GM23248 (cell line): ENCODE measurements around the gene TFEB. TPM values are rescaled to one million over a fixed set of nuclear protein-coding genes. Genes with fewer than 3 reads are reported as not detected.

Experiments
- DNase-seq: peaks from one replicate; pipeline ENCODE4 v3.0.0-alpha.2; 2015
- H2AFZ ChIP-seq: fragments of 200-600 bp; sonication (generic); 2 replicates; pipeline ENCODE4 v1.6.1; 2016; ENCODE audit warnings: antibody characterized with exemption
- H3F3A ChIP-seq: fragments of 200-600 bp; sonication (generic); 2 replicates; pipeline ENCODE4 v1.6.1; 2016; ENCODE audit warnings: mild to moderate bottlenecking, antibody characterized with exemption, mixed run types; ENCODE audit not compliant: insufficient read depth
- H3K27ac ChIP-seq: fragments of 200-600 bp; sonication (generic); 2 replicates; pipeline ENCODE4 v1.5.1; 2016; ENCODE audit warnings: mild to moderate bottlenecking
- H3K27me3 ChIP-seq: fragments of 200-600 bp; sonication (generic); replicated peaks from 2 replicates; pipeline ENCODE4 v1.6.1; 2016; ENCODE audit warnings: mild to moderate bottlenecking; ENCODE audit not compliant: insufficient read depth
- H3K36me3 ChIP-seq: fragments of 200-600 bp; sonication (generic); 2 replicates; pipeline ENCODE4 v1.6.1; 2016; ENCODE audit warnings: low read depth, mild to moderate bottlenecking
- H3K4me1 ChIP-seq: fragments of 200-600 bp; sonication (generic); 2 replicates; pipeline ENCODE4 v1.6.1; 2016; ENCODE audit warnings: mild to moderate bottlenecking; ENCODE audit not compliant: insufficient read depth
- H3K4me2 ChIP-seq: fragments of 200-600 bp; sonication (generic); one replicate; pipeline ENCODE4 v1.6.1; 2016; ENCODE audit warnings: mild to moderate bottlenecking; ENCODE audit not compliant: unreplicated experiment
- H3K4me3 ChIP-seq: fragments of 200-600 bp; sonication (generic); 2 replicates; pipeline ENCODE4 v1.5.1; 2016; ENCODE audit warnings: mild to moderate bottlenecking
- H3K79me2 ChIP-seq: fragments of 200-600 bp; sonication (generic); 2 replicates; pipeline ENCODE4 v1.6.1; 2016; ENCODE audit warnings: mild to moderate bottlenecking; ENCODE audit not compliant: insufficient read depth
- H3K9ac ChIP-seq: fragments of 200-600 bp; sonication (generic); 2 replicates; pipeline ENCODE4 v1.6.1; 2016; ENCODE audit warnings: mild to moderate bottlenecking
- H3K9me2 ChIP-seq: fragments of 200-600 bp; sonication (generic); 2 replicates; pipeline ENCODE4 v1.6.1; 2016; ENCODE audit warnings: mixed run types, mild to moderate bottlenecking, moderate library complexity; ENCODE audit not compliant: insufficient read depth
- H3K9me3 ChIP-seq: fragments of 200-600 bp; sonication (generic); one replicate; pipeline ENCODE4 v1.6.1; 2017; ENCODE audit warnings: low read depth
- H4K20me1 ChIP-seq: fragments of 200-600 bp; sonication (generic); 2 replicates; pipeline ENCODE4 v1.6.0; 2016; ENCODE audit not compliant: insufficient read depth
- EZH2 ChIP-seq: fragments of 200-600 bp; sonication (generic); IDR thresholded peaks from 2 replicates; pipeline ENCODE4 v1.6.1; 2018; ENCODE audit warnings: antibody characterized with exemption, mild to moderate bottlenecking; ENCODE audit not compliant: insufficient read depth, poor library complexity, severe bottlenecking
- EZH2phosphoT487 ChIP-seq: fragments of 200-600 bp; sonication (generic); IDR thresholded peaks from 2 replicates; pipeline ENCODE4 v1.6.1; 2018; ENCODE audit warnings: antibody characterized with exemption, moderate library complexity, mild to moderate bottlenecking, low read depth; ENCODE audit not compliant: insufficient read depth
- WGBS, 2 experiments: methylation state at CpG; one replicate each; pipeline ENCODE4 v1.1.6; 2015 to 2017; ENCODE audit warnings: low lambda C conversion rate in 2 of 2, low coverage in 1 of 2; ENCODE audit errors: missing lambda C conversion rate in 2 of 2; 5-methylcytosine and 5-hydroxymethylcytosine counted together
- in situ Hi-C: fragments of 300-500 bp; cut with MboI; formaldehyde crosslinking; loops from 2 replicates; pipeline ENCODE4 v1.15.0; 2020
- polyA plus RNA-seq: library from polyadenylated mRNA; unstranded; fragments of >200 nt; fragmentation: Nextera tagmentation; extraction: Ambion mirVana; gene quantifications from 2 replicates; pipeline ENCODE4 v1.2.1, GENCODE V29; 2016
- small RNA-seq: library from RNA; depleted of rRNA; stranded (forward); fragments of <200 nt; gene quantifications from one replicate; pipeline ENCODE3, GENCODE V24; 2014; ENCODE audit warnings: low read depth, low replicate concordance
- total RNA-seq: library from RNA; depleted of rRNA; stranded (reverse); fragments of >200 nt; shearing (Covaris generic); gene quantifications from 2 replicates; pipeline ENCODE4 v1.2.3, GENCODE V29; 2014; rRNA removed

Gene TFEB
- total and polyA plus RNA-seq, 2 experiments from 2014 or later, result 5.5 to 5.7 TPM

GRCh38 chr6:41637194-41638001 lies 98.0 kb downstream of the TFEB start:
- no peak for DNase-seq
- H3K9me2 ChIP-seq, result no peaks in the 10 kb centered on the region
- no peak overlapping the region for H3K9ac ChIP-seq
- no peaks in the 10 kb centered on the region for H3K79me2 ChIP-seq
- H3K27ac ChIP-seq, result no peak overlapping the region
- H3K27me3 ChIP-seq, result peaks cover 69% of the 10 kb centered on the region
- TF ChIP-seq EZH2phosphoT487, result 0 out of 2 replicates have a peak, but pooled peaks have one; percentile 33
- no peak for TF ChIP-seq EZH2
- H3F3A ChIP-seq, result no peaks in the 10 kb centered on the region
- no peak overlapping the region for H3K4me2 ChIP-seq
- no peaks in the 10 kb centered on the region for H3K9me3 ChIP-seq
- in situ Hi-C loops, result no loop called here
- H3K4me3 ChIP-seq, result no peak overlapping the region
- WGBS, 2 experiments, result 10 to 21% methylated on average over 33 to 51 of the region's 54 CpGs
- H4K20me1 ChIP-seq, result no peaks in the 10 kb centered on the region
- H3K36me3 ChIP-seq, result no peaks in the 10 kb centered on the region
- no peak overlapping the region for H2AFZ ChIP-seq
- H3K4me1 ChIP-seq, result peaks cover 5% of the 10 kb centered on the region; the same call in 1 of the 2 replicates

GRCh38 chr6:41636833-41637193 lies 98.6 kb downstream of the TFEB start:
- Histone ChIP-seq H3K4me1 (peaks cover 5% of the 10 kb centered on the region; the same call in 1 of the 2 replicates), H3K27ac (no peak overlapping the region), H3F3A (no peaks in the 10 kb centered on the region), H3K4me2 (no peak overlapping the region), H4K20me1 (no peaks in the 10 kb centered on the region), H3K9me3 (no peaks in the 10 kb centered on the region), H3K79me2 (no peaks in the 10 kb centered on the region), H3K36me3 (no peaks in the 10 kb centered on the region), H3K27me3 (peaks cover 69% of the 10 kb centered on the region), H3K9ac (no peak overlapping the region), H3K4me3 (no peak overlapping the region), H3K9me2 (no peaks in the 10 kb centered on the region), H2AFZ (no peak overlapping the region)
- in situ Hi-C loops, result no loop called here
- 58 to 59% methylated on average over 21 to 31 of the region's 31 CpGs for WGBS, 2 experiments
- no peak for TF ChIP-seq EZH2phosphoT487
- no peak for TF ChIP-seq EZH2
- DNase-seq, result no peak

GRCh38 chr6:41635365-41635764 lies 100.0 kb downstream of the TFEB start:
- DNase-seq, result no peak
- 80 to 89% methylated on average over 6 of the region's 6 CpGs for WGBS, 2 experiments
- Histone ChIP-seq H3K79me2 (no peaks in the 10 kb centered on the region), H3K9me3 (no peaks in the 10 kb centered on the region), H3K27me3 (peaks cover 59% of the 10 kb centered on the region), H3K36me3 (no peaks in the 10 kb centered on the region), H3K4me1 (peaks cover 5% of the 10 kb centered on the region; the same call in 1 of the 2 replicates), H3K9me2 (no peaks in the 10 kb centered on the region), H3F3A (no peaks in the 10 kb centered on the region), H4K20me1 (no peaks in the 10 kb centered on the region), H3K9ac (no peak overlapping the region), H2AFZ (no peak overlapping the region), H3K4me3 (no peak overlapping the region), H3K27ac (no peak overlapping the region), H3K4me2 (no peak overlapping the region)
- TF ChIP-seq EZH2phosphoT487 (no peak), EZH2 (no peak)
- in situ Hi-C loops, result no loop called here

- H3K36me3 ChIP-seq, result no peaks in the 10 kb centered on the region
- peaks cover 52% of the 10 kb centered on the region for H3K27me3 ChIP-seq
- H3K9me2 ChIP-seq, result no peaks in the 10 kb centered on the region
- no peak for DNase-seq
- H3K9me3 ChIP-seq, result no peaks in the 10 kb centered on the region
- H4K20me1 ChIP-seq, result no peaks in the 10 kb centered on the region
- H3K27ac ChIP-seq, result no peak overlapping the region
- WGBS, 2 experiments, result 44 to 59% methylated on average over 4 of the region's 4 CpGs
- no peak overlapping the region for H3K4me2 ChIP-seq
- no peak for TF ChIP-seq EZH2
- TF ChIP-seq EZH2phosphoT487, result no peak
- H2AFZ ChIP-seq, result no peak overlapping the region
- in situ Hi-C loops, result no loop called here
- H3K79me2 ChIP-seq, result no peaks in the 10 kb centered on the region
- no peaks in the 10 kb centered on the region for H3F3A ChIP-seq
- H3K4me1 ChIP-seq, result peaks cover 5% of the 10 kb centered on the region; the same call in 1 of the 2 replicates
- H3K4me3 ChIP-seq, result no peak overlapping the region
- no peak overlapping the region for H3K9ac ChIP-seq
These were observed 100.8 kb downstream of the TFEB start for GRCh38 chr6:41634657-41635056.

Small RNA genes within 50 kb of the gene (small RNA-seq; reads per million reads assigned to genes)
- not detected for gene AL365205.3

Other genes starting within 250 kb of the TFEB start
- gene FOXP4, start 189.2 kb downstream of the TFEB start, total RNA-seq, result 3.9 and 5.4 TPM in 2 replicates
- 1.1 and 1.4 TPM in 2 replicates for gene FOXP4, start 189.2 kb downstream of the TFEB start, polyA plus RNA-seq
- gene MDFI, start 97.1 kb downstream of the TFEB start, total RNA-seq, result 1.4 TPM in 1 of 2 replicates, not detected in the other
- gene MDFI, start 97.1 kb downstream of the TFEB start, polyA plus RNA-seq, result not detected in 2 replicates
- gene PGC, start 11.8 kb upstream of the TFEB start, total RNA-seq, result not detected in 2 replicates
- gene PGC, start 11.8 kb upstream of the TFEB start, polyA plus RNA-seq, result not detected in 2 replicates
- 3.0 and 3.4 TPM in 2 replicates for gene FRS3, start 44.3 kb upstream of the TFEB start, total RNA-seq
- gene FRS3, start 44.3 kb upstream of the TFEB start, polyA plus RNA-seq, result 1.7 and 2.5 TPM in 2 replicates
- 2.1 TPM in 1 of 2 replicates, not detected in the other for gene PRICKLE4, start 45.2 kb upstream of the TFEB start, total RNA-seq
- gene PRICKLE4, start 45.2 kb upstream of the TFEB start, polyA plus RNA-seq, result not detected in 2 replicates
- 104 and 136 TPM in 2 replicates for gene TOMM6, start 52.1 kb upstream of the TFEB start, total RNA-seq
- gene TOMM6, start 52.1 kb upstream of the TFEB start, polyA plus RNA-seq, result 204 and 205 TPM in 2 replicates
- gene USP49, start 159.8 kb upstream of the TFEB start, total RNA-seq, result 0.97 and 2.4 TPM in 2 replicates
- gene USP49, start 159.8 kb upstream of the TFEB start, polyA plus RNA-seq, result 0.70 and 1.2 TPM in 2 replicates
- 21.0 and 30.6 TPM in 2 replicates for gene MED20, start 185.5 kb upstream of the TFEB start, total RNA-seq
- gene MED20, start 185.5 kb upstream of the TFEB start, polyA plus RNA-seq, result 24.2 and 25.5 TPM in 2 replicates
- 11.0 and 12.3 TPM in 2 replicates for gene BYSL, start 185.9 kb upstream of the TFEB start, total RNA-seq
- 28.0 and 30.2 TPM in 2 replicates for gene BYSL, start 185.9 kb upstream of the TFEB start, polyA plus RNA-seq
- gene CCND3, start 206.2 kb upstream of the TFEB start, total RNA-seq, result 47.8 and 48.1 TPM in 2 replicates
- 70.7 and 73.6 TPM in 2 replicates for gene CCND3, start 206.2 kb upstream of the TFEB start, polyA plus RNA-seq